ENCODE measurements around the gene ANO1. TPM values are rescaled to one million over a fixed set of nuclear protein-coding genes. Genes with fewer than 3 reads are reported as not detected.

Gene ANO1
- total RNA-seq, 1 experiment from 2014 or later: 41.7 TPM

- no TSS peak for BruUV-seq (replicated peaks)
- Histone ChIP-seq H3K27ac (ENCODE audit: low read depth, low read length) (no peak overlapping the region), H3K36me3 (ENCODE audit: control insufficient read depth in 1 of 2, insufficient read depth in 2 of 2, low read length in 2 of 2) (no peaks in the 10 kb centered on the region), H2AFZ (ENCODE audit: low read depth, low read length, poor library complexity, severe bottlenecking) (no peak overlapping the region), H3K9me3 (ENCODE audit: control insufficient read depth in 1 of 2, insufficient read depth in 1 of 2, low read depth in 1 of 2, low read length in 2 of 2) (no peaks in the 10 kb centered on the region), H3K4me2 (ENCODE audit: low read length) (no peak overlapping the region), H3K9ac (ENCODE audit: low read length) (no peak overlapping the region), H3K27me3 (ENCODE audit: insufficient read depth, low read length) (no peaks in the 10 kb centered on the region), H3K79me2 (ENCODE audit: insufficient read depth, low read length) (no peaks in the 10 kb centered on the region), H4K20me1 (ENCODE audit: insufficient read depth) (no peaks in the 10 kb centered on the region), H3K9me2 (ENCODE audit: insufficient read depth) (no peaks in the 10 kb centered on the region), H3K4me3 (replicated peaks in 1 of 2; ENCODE audit: low read depth in 1 of 2, low read length in 2 of 2) (no peak overlapping the region), H3K4me1 (ENCODE audit: control insufficient read depth in 1 of 2, insufficient read depth in 2 of 2, low read length in 2 of 2) (peaks cover 23 to 39% of the 10 kb centered on the region in 2 experiments)
- DNase-seq (ENCODE audit: low read depth, low spot score) (no peak), ATAC-seq (no peak)
- POLR2A ChIA-PET: no interaction called here
- intact Hi-C loops (cut with micrococcal nuclease): no loop called here
- RAD21 ChIA-PET (ENCODE audit: low non-redundant PET in 1 of 2, low total read pairs in 2 of 2, uncharacterized antibody in 2 of 2, unreplicated experiment in 2 of 2): no interaction called here
- CTCF ChIA-PET: no interaction called here
- TF ChIP-seq SRF (IDR thresholded peaks at IDR 0.05; ENCODE audit: low read depth): no peak
- TF ChIP-seq EZH2 (IDR thresholded peaks at IDR 0.05): no peak
- TF ChIP-seq ZFX (IDR thresholded peaks at IDR 0.05): no peak
- no peak for TF ChIP-seq YY1 (IDR thresholded peaks at IDR 0.05; ENCODE audit: extremely low read depth, insufficient replicate concordance, low read depth, low read length)
- no peak for TF ChIP-seq MAX (IDR thresholded peaks at IDR 0.05)
- TF ChIP-seq EZH2phosphoT487 (IDR thresholded peaks at IDR 0.05; ENCODE audit: borderline replicate concordance): no peak
- TF ChIP-seq REST (IDR thresholded peaks at IDR 0.05; ENCODE audit: low read depth): no peak
- no peak for TF ChIP-seq ZNF274 (IDR thresholded peaks at IDR 0.05; ENCODE audit: low read depth, low read length)
- TF ChIP-seq TCF7L2 (IDR thresholded peaks at IDR 0.05; ENCODE audit: borderline replicate concordance, extremely low read depth, insufficient read depth, insufficient read length): no peak
- no peak for TF ChIP-seq POLR2AphosphoS5 (IDR thresholded peaks at IDR 0.05; ENCODE audit: low read depth, low read length)
- TF ChIP-seq ZBTB33 (IDR thresholded peaks at IDR 0.05; ENCODE audit: extremely low read depth, insufficient replicate concordance, low read length): no peak
- TF ChIP-seq EGR1 (IDR thresholded peaks at IDR 0.05; ENCODE audit: low read depth): no peak
- no peak for TF ChIP-seq CTCF (IDR thresholded peaks at IDR 0.05 in 2 of 3, conservative IDR thresholded peaks at IDR 0.05 in 1 of 3; ENCODE audit: borderline replicate concordance in 1 of 3, insufficient read depth in 1 of 3, low read depth in 2 of 3, low read length in 2 of 3)
- TF ChIP-seq FOSL1 (IDR thresholded peaks at IDR 0.05; ENCODE audit: low read depth): no peak
Measured at GRCh38 chr11:70137383-70137782, 59.3 kb downstream of the ANO1 start.

All from HCT116 (cell line).